ENCODE data around the gene SMS.
A peak's percentile ranks its signal among the peaks of the same experiment; 100 is the strongest.
"Not testable (repeated sequence)": the region's sequence is repeated elsewhere in the genome, so short reads cannot be mapped to it uniquely, and the experiment has no call there.

SMS gene

GRCh38 chrX:21953195-21953830, 12.8 kb downstream of the SMS start:
- DNase-seq, result not testable (repeated sequence)

- DNase-seq, result no peak
These were observed 15.1 kb downstream of the SMS start for GRCh38 chrX:21955403-21956189.

- no peak for DNase-seq
These were observed 16.3 kb downstream of the SMS start for GRCh38 chrX:21956783-21957182.

- no peak for DNase-seq
These were observed 17.7 kb downstream of the SMS start for GRCh38 chrX:21958187-21958586.

- DNase-seq, result no peak
These were observed 18.4 kb downstream of the SMS start for GRCh38 chrX:21958916-21959315.

- DNase-seq, result no peak
These were observed 19.0 kb downstream of the SMS start for GRCh38 chrX:21959362-21960051.

- DNase-seq, result no peak
These were observed 20.3 kb downstream of the SMS start for GRCh38 chrX:21960569-21961541.

- DNase-seq, result no peak
These were observed 21.9 kb downstream of the SMS start for GRCh38 chrX:21962361-21962760.

- no peak for DNase-seq
These were observed 22.8 kb downstream of the SMS start for GRCh38 chrX:21963269-21963668.

- no peak for DNase-seq
These were observed 23.4 kb downstream of the SMS start for GRCh38 chrX:21963731-21964405.

GRCh38 chrX:21966866-21967265, 26.4 kb downstream of the SMS start:
- DNase-seq, result no peak

- no peak for DNase-seq
These were observed 27.8 kb downstream of the SMS start for GRCh38 chrX:21968333-21968732.

- no peak for DNase-seq
These were observed 29.8 kb downstream of the SMS start for GRCh38 chrX:21970326-21970725.

GRCh38 chrX:21972046-21972445, 31.5 kb downstream of the SMS start:
- no peak for DNase-seq

- peak; percentile 16 for DNase-seq
These were observed 32.2 kb downstream of the SMS start for GRCh38 chrX:21972721-21973120.

- DNase-seq, result no peak
These were observed 33.0 kb downstream of the SMS start for GRCh38 chrX:21973321-21974010.

- DNase-seq, result no peak
These were observed 33.5 kb downstream of the SMS start for GRCh38 chrX:21974011-21974385.

- DNase-seq, result no peak
These were observed 34.7 kb downstream of the SMS start for GRCh38 chrX:21975242-21975641.

GRCh38 chrX:21975812-21976211, 35.3 kb downstream of the SMS start:
- DNase-seq, result no peak

- DNase-seq, result no peak
These were observed 37.8 kb downstream of the SMS start for GRCh38 chrX:21978346-21978745.

GRCh38 chrX:21982311-21982710, 41.8 kb downstream of the SMS start:
- DNase-seq, result no peak

- peak; percentile 68 for DNase-seq
These were observed 44.8 kb downstream of the SMS start for GRCh38 chrX:21985332-21985777.
